Fibroblast of mammary gland (primary cell): ENCODE measurements around the gene AMN1.

Experiments used
- DNase-seq: peaks from one replicate; pipeline ENCODE4 v3.0.0-alpha.2; 2010; ENCODE audit warnings: low read depth
- H3K4me3 ChIP-seq: 2 replicates; pipeline ENCODE4 v1.5.1; 2011; ENCODE audit warnings: low read depth, mild to moderate bottlenecking, low read length, moderate library complexity; ENCODE audit not compliant: control insufficient read depth
- CTCF ChIP-seq: conservative IDR thresholded peaks from 2 replicates; pipeline ENCODE4 v1.5.1; 2011; ENCODE audit warnings: low read depth, low read length, inconsistent platforms; ENCODE audit not compliant: control insufficient read depth, insufficient read depth

Gene AMN1

GRCh38 chr12:31647086-31647491, 81.7 kb downstream of the AMN1 start:
- DNase-seq, result no peak
- TF ChIP-seq CTCF, result no peak
- no peak overlapping the region for H3K4me3 ChIP-seq

GRCh38 chr12:31645924-31646323, 82.9 kb downstream of the AMN1 start:
- H3K4me3 ChIP-seq, result no peak overlapping the region
- TF ChIP-seq CTCF, result no peak
- no peak for DNase-seq

GRCh38 chr12:31644536-31644935, 84.3 kb downstream of the AMN1 start:
- DNase-seq, result no peak

GRCh38 chr12:31641509-31642090, 87.2 kb downstream of the AMN1 start:
- H3K4me3 ChIP-seq, result no peak overlapping the region
- no peak for DNase-seq
- TF ChIP-seq CTCF, result no peak

More at GRCh38 chr12:31644536-31644935, 84.3 kb downstream of the AMN1 start:
- no peak for TF ChIP-seq CTCF
- no peak overlapping the region for H3K4me3 ChIP-seq

- no peak for DNase-seq
- TF ChIP-seq CTCF, result no peak
- no peak overlapping the region for H3K4me3 ChIP-seq
Measured at GRCh38 chr12:31634620-31635019, 94.2 kb downstream of the AMN1 start.

GRCh38 chr12:31633464-31633863, 95.4 kb downstream of the AMN1 start:
- TF ChIP-seq CTCF, result no peak
- DNase-seq, result no peak
- H3K4me3 ChIP-seq, result no peak overlapping the region

GRCh38 chr12:31631809-31632208, 97.0 kb downstream of the AMN1 start:
- H3K4me3 ChIP-seq, result no peak overlapping the region
- no peak for DNase-seq
- TF ChIP-seq CTCF, result no peak
